Neural cell (in vitro differentiated cells): Measurements from ENCODE around the gene ULBP2. TPM values are rescaled to one million over a fixed set of nuclear protein-coding genes. Genes with fewer than 3 reads are reported as not detected.

ENCODE experiments used
- H2AFZ ChIP-seq: fragments of 200-600, 300-800 bp; sonication (generic), shearing (Covaris generic); 2 replicates; pipeline ENCODE4 v1.6.0; 2014; ENCODE audit warnings: low read depth, mild to moderate bottlenecking, antibody characterized with exemption, low read length, moderate library complexity
- H3F3A ChIP-seq: fragments of 200-600 bp; shearing (Covaris generic); 2 replicates; pipeline ENCODE4 v1.6.1; 2016; ENCODE audit warnings: mild to moderate bottlenecking, moderate library complexity, mixed read lengths, antibody characterized with exemption, low read length; ENCODE audit not compliant: insufficient read depth, poor library complexity, severe bottlenecking
- H3K27ac ChIP-seq: fragments of 200-600, 300-800 bp; sonication (generic), shearing (Covaris generic); 2 replicates; pipeline ENCODE4 v1.5.1; 2014; ENCODE audit warnings: mild to moderate bottlenecking, low read length, moderate library complexity
- H3K27me3 ChIP-seq: fragments of 300-800, 200-600 bp; sonication (generic), shearing (Covaris generic); 2 replicates; pipeline ENCODE4 v1.6.0; 2014; ENCODE audit warnings: mild to moderate bottlenecking, low read depth, low read length, moderate library complexity; ENCODE audit not compliant: insufficient read depth
- H3K36me3 ChIP-seq: fragments of 300-800, 200-600 bp; sonication (generic), shearing (Covaris generic); 2 replicates; pipeline ENCODE4 v1.5.1; 2014; ENCODE audit warnings: mild to moderate bottlenecking, antibody characterized with exemption, low read length, moderate library complexity; ENCODE audit not compliant: insufficient read depth
- H3K4me2 ChIP-seq: fragments of 300-800, 200-600 bp; sonication (generic), shearing (Covaris generic); 2 replicates; pipeline ENCODE4 v1.6.0; 2014; ENCODE audit warnings: mild to moderate bottlenecking, low read length
- H3K4me3 ChIP-seq: fragments of 300-800, 200-600 bp; sonication (generic), shearing (Covaris generic); 2 replicates; pipeline ENCODE4 v1.5.1; 2014; ENCODE audit warnings: mild to moderate bottlenecking, low read length, moderate library complexity
- H3K79me2 ChIP-seq: fragments of 200-600 bp; shearing (Covaris generic); replicated peaks from 2 replicates; pipeline ENCODE4 v1.6.0; 2014; ENCODE audit warnings: mild to moderate bottlenecking, low read length, moderate library complexity; ENCODE audit not compliant: insufficient read depth
- H3K9ac ChIP-seq: fragments of 300-800, 200-600 bp; sonication (generic), shearing (Covaris generic); 2 replicates; pipeline ENCODE4 v1.6.1; 2016; ENCODE audit warnings: mild to moderate bottlenecking, low read length, mixed read lengths
- H3K9me2 ChIP-seq: fragments of 200-600 bp; shearing (Covaris generic); 2 replicates; pipeline ENCODE4 v1.6.1; 2016; ENCODE audit warnings: mild to moderate bottlenecking, low read length, mixed read lengths; ENCODE audit not compliant: insufficient read depth
- H3K9me3 ChIP-seq: fragments of 200-600, 300-800 bp; sonication (generic), shearing (Covaris generic); 2 replicates; pipeline ENCODE4 v1.6.1; 2016; ENCODE audit warnings: mild to moderate bottlenecking, mixed run types, low read length, moderate library complexity, mixed read lengths
- H4K20me1 ChIP-seq: fragments of 200-600 bp; shearing (Covaris generic); 2 replicates; pipeline ENCODE4 v1.6.1; 2016; ENCODE audit warnings: mild to moderate bottlenecking, mixed run types; ENCODE audit not compliant: insufficient read depth
- EP300 ChIP-seq: fragments of 450-650 bp; conservative IDR thresholded peaks from 2 replicates; pipeline ENCODE4 v1.6.1; 2014; ENCODE audit warnings: antibody characterized with exemption, mild to moderate bottlenecking, moderate library complexity; ENCODE audit not compliant: poor library complexity, severe bottlenecking
- EZH2 ChIP-seq: fragments of 200-600, 300-800 bp; shearing (Covaris generic), sonication (generic); IDR thresholded peaks from 2 replicates; pipeline ENCODE4 v1.6.1; 2014; ENCODE audit warnings: antibody characterized with exemption, low read length, borderline replicate concordance, mild to moderate bottlenecking; ENCODE audit not compliant: insufficient read depth, poor library complexity, severe bottlenecking
- MXI1 ChIP-seq: fragments of 450-650 bp; conservative IDR thresholded peaks from 2 replicates; pipeline ENCODE4 v1.6.1; 2014; ENCODE audit warnings: antibody characterized with exemption, mild to moderate bottlenecking; ENCODE audit not compliant: poor library complexity, severe bottlenecking
- POLR2AphosphoS5 ChIP-seq: IDR thresholded peaks from 2 replicates; pipeline ENCODE4 v1.6.1; 2012
- RAD21 ChIP-seq: fragments of 450-650 bp; conservative IDR thresholded peaks from 2 replicates; pipeline ENCODE4 v1.6.1; 2014; ENCODE audit warnings: antibody characterized with exemption, mild to moderate bottlenecking, moderate library complexity
- SMC3 ChIP-seq: fragments of 450-650 bp; conservative IDR thresholded peaks from 2 replicates; pipeline ENCODE4 v1.6.1; 2014; ENCODE audit warnings: antibody characterized with exemption, mild to moderate bottlenecking, moderate library complexity; ENCODE audit not compliant: poor library complexity
- TAF1 ChIP-seq: IDR thresholded peaks from 2 replicates; pipeline ENCODE4 v1.6.1; 2012; ENCODE audit warnings: low read depth
- polyA plus RNA-seq: library from polyadenylated mRNA; depleted of rRNA; stranded (reverse); fragments of >200 nt; gene quantifications from 2 replicates; pipeline ENCODE4 v1.2.3, GENCODE V29; 2014
- TF ChIP-seq, protein P1 (sequence below): fragments of 450-650 bp; IDR thresholded peaks from 2 replicates; pipeline ENCODE4 v1.5.1; 2014; ENCODE audit warnings: antibody characterized with exemption, mild to moderate bottlenecking, moderate library complexity; ENCODE audit not compliant: poor library complexity, severe bottlenecking
- TF ChIP-seq, protein P2 (sequence below): IDR thresholded peaks from 2 replicates; pipeline ENCODE4 v1.6.1; 2012; ENCODE audit warnings: borderline replicate concordance

The ULBP2 gene
- polyA plus RNA-seq, 1 donor from 2014 or later = 1.5 TPM

DNA sequence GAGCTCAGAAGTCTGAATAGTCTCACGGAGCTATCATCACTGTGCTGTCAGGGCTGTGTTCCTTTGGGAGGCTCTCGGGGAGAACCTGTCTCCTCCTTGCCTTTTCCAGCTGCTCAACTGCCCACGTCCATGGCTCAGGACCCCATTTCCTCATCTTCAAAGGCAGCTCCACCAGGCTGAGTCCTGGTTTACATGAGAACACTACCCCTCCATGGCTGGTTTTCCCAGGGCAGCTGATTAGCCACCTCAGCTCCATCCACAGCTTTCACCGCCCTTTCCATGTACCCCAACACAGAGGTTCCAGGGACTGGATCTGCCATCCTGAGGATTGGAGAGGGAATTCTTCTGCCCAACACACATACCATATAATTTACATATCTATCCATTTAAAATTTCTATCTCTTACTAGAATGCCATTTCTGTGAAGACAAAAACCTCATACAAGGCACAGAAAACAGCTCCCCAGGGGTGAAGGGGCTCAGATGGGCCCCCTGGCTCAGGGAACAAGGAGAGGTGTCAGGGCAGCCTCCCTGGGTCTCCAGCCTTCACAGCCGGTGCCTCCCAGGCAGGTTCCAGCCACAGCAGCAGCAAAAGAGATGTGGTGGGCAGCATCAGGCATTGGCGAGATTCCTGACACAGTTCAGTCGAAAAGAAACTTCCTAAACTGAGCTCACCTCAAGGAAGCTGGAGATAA, 41.7 kb upstream of the ULBP2 start:
- Histone ChIP-seq H3K9me3 (no peaks in the 10 kb centered on the region), H3K9ac (no peak overlapping the region), H3K27ac (no peak overlapping the region), H3K27me3 (no peaks in the 10 kb centered on the region), H3K4me2 (no peak overlapping the region), H3K36me3 (no peaks in the 10 kb centered on the region), H4K20me1 (no peaks in the 10 kb centered on the region), H3K9me2 (no peaks in the 10 kb centered on the region), H2AFZ (no peak overlapping the region), H3K79me2 (no peaks in the 10 kb centered on the region), H3F3A (no peaks in the 10 kb centered on the region), H3K4me3 (no peak overlapping the region)
- TF ChIP-seq TAF1 (no peak), EP300 (no peak), MXI1 (no peak), SMC3 (no peak), EZH2 (no peak), POLR2AphosphoS5 (no peak), RAD21 (no peak)
- TF ChIP-seq, protein P1, sequence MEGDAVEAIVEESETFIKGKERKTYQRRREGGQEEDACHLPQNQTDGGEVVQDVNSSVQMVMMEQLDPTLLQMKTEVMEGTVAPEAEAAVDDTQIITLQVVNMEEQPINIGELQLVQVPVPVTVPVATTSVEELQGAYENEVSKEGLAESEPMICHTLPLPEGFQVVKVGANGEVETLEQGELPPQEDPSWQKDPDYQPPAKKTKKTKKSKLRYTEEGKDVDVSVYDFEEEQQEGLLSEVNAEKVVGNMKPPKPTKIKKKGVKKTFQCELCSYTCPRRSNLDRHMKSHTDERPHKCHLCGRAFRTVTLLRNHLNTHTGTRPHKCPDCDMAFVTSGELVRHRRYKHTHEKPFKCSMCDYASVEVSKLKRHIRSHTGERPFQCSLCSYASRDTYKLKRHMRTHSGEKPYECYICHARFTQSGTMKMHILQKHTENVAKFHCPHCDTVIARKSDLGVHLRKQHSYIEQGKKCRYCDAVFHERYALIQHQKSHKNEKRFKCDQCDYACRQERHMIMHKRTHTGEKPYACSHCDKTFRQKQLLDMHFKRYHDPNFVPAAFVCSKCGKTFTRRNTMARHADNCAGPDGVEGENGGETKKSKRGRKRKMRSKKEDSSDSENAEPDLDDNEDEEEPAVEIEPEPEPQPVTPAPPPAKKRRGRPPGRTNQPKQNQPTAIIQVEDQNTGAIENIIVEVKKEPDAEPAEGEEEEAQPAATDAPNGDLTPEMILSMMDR = no peak
- TF ChIP-seq, protein P2, sequence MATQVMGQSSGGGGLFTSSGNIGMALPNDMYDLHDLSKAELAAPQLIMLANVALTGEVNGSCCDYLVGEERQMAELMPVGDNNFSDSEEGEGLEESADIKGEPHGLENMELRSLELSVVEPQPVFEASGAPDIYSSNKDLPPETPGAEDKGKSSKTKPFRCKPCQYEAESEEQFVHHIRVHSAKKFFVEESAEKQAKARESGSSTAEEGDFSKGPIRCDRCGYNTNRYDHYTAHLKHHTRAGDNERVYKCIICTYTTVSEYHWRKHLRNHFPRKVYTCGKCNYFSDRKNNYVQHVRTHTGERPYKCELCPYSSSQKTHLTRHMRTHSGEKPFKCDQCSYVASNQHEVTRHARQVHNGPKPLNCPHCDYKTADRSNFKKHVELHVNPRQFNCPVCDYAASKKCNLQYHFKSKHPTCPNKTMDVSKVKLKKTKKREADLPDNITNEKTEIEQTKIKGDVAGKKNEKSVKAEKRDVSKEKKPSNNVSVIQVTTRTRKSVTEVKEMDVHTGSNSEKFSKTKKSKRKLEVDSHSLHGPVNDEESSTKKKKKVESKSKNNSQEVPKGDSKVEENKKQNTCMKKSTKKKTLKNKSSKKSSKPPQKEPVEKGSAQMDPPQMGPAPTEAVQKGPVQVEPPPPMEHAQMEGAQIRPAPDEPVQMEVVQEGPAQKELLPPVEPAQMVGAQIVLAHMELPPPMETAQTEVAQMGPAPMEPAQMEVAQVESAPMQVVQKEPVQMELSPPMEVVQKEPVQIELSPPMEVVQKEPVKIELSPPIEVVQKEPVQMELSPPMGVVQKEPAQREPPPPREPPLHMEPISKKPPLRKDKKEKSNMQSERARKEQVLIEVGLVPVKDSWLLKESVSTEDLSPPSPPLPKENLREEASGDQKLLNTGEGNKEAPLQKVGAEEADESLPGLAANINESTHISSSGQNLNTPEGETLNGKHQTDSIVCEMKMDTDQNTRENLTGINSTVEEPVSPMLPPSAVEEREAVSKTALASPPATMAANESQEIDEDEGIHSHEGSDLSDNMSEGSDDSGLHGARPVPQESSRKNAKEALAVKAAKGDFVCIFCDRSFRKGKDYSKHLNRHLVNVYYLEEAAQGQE = no peak

DNA sequence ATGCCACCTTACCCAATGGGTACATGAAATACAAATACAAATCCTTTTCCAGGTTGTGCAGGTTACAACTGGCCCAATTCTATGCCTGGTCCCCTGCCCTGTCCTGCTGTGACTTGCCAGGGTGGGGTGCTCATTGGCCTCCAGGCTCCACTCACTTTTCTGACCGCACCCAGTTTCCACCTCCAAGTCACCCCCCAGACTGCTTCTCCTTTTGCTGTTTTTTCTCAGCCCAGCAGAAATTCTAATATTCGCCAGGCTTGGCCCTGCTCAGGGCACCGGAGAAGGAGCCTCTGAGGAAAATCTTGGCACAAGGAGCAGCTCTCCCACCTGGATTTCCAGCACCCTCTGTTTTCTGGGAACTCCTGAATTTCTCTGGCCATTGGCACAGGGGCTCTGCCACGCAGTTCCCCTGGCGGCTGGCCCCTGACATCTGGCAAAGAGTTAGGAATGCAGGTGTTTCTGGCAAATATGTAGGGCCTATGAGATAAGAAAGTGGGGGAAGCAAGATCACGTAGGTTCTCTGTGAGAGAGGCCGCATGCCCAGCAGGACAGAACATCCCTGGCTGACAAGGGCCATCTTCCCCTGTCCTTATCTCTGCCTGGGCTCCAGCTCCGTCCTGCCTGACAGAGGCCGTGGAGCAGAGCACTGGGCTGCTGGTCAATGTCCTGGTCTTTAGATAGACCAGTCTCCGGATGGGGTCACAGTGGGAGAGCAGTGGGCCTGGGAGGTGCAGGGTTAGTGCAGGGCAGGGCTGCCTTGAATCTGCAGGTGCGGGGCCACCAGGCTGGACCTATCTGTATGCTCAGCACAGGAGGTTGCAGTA, 41.0 kb upstream of the ULBP2 start:
- Histone ChIP-seq H4K20me1 (no peaks in the 10 kb centered on the region), H3K27ac (no peak overlapping the region), H3K9me3 (no peaks in the 10 kb centered on the region), H3K9ac (no peak overlapping the region), H3K4me3 (no peak overlapping the region), H3K9me2 (no peaks in the 10 kb centered on the region), H3K36me3 (no peaks in the 10 kb centered on the region), H3F3A (no peaks in the 10 kb centered on the region), H3K27me3 (no peaks in the 10 kb centered on the region), H2AFZ (no peak overlapping the region), H3K4me2 (no peak overlapping the region), H3K79me2 (no peaks in the 10 kb centered on the region)
- no peak for TF ChIP-seq RAD21
- no peak for TF ChIP-seq EZH2
- no peak for TF ChIP-seq TAF1
- TF ChIP-seq MXI1 = no peak
- TF ChIP-seq, protein P2 = no peak
- no peak for TF ChIP-seq POLR2AphosphoS5
- TF ChIP-seq EP300 = no peak
- TF ChIP-seq, protein P1 = no peak
- TF ChIP-seq SMC3 = no peak
